Tongue (tissue), 2 donors: ENCODE measurements around the gene MSH2. TPM values are rescaled to one million over a fixed set of nuclear protein-coding genes. Genes with fewer than 3 reads are reported as not detected.
"Not testable (repeated sequence)": the region's sequence is repeated elsewhere in the genome, so short reads cannot be mapped to it uniquely, and the experiment has no call there.

Experiments
- DNase-seq: peaks from one replicate; pipeline ENCODE4 v3.0.0-alpha.2; 2015
- total RNA-seq: library from RNA; depleted of rRNA; stranded (reverse); fragments of >200 nt; gene quantifications from one replicate; pipeline ENCODE4 v1.2.3, GENCODE V29; 2014

Gene MSH2
- total RNA-seq, 1 donor from 2014 or later: 44.3 TPM

- DNase-seq: not testable (repeated sequence)
Measured at GRCh38 chr2:47407976-47408375, 5.0 kb downstream of the MSH2 start.

- DNase-seq: no peak
Measured at GRCh38 chr2:47414682-47415458, 11.9 kb downstream of the MSH2 start.

GRCh38 chr2:47420214-47420613 is 17.3 kb downstream of the MSH2 start:
- DNase-seq: no peak

GRCh38 chr2:47420683-47421082 is 17.7 kb downstream of the MSH2 start:
- not testable (repeated sequence) for DNase-seq

- DNase-seq: no peak
Measured at GRCh38 chr2:47422016-47422415, 19.1 kb downstream of the MSH2 start.

- DNase-seq: no peak
Measured at GRCh38 chr2:47422560-47422959, 19.6 kb downstream of the MSH2 start.

GRCh38 chr2:47426786-47427185 is 23.8 kb downstream of the MSH2 start:
- DNase-seq: no peak

GRCh38 chr2:47429795-47430194 is 26.8 kb downstream of the MSH2 start:
- no peak for DNase-seq

- DNase-seq: not testable (repeated sequence)
Measured at GRCh38 chr2:47433006-47433405, 30.1 kb downstream of the MSH2 start.

GRCh38 chr2:47433445-47433844 is 30.5 kb downstream of the MSH2 start:
- not testable (repeated sequence) for DNase-seq

GRCh38 chr2:47437287-47437686 is 34.3 kb downstream of the MSH2 start:
- DNase-seq: peak; percentile 64

- DNase-seq: no peak
Measured at GRCh38 chr2:47438106-47438505, 35.1 kb downstream of the MSH2 start.

- no peak for DNase-seq
Measured at GRCh38 chr2:47438783-47439182, 35.8 kb downstream of the MSH2 start.

GRCh38 chr2:47451790-47452189 is 48.8 kb downstream of the MSH2 start:
- no peak for DNase-seq

GRCh38 chr2:47452761-47453160 is 49.8 kb downstream of the MSH2 start:
- no peak for DNase-seq

GRCh38 chr2:47454818-47455217 is 51.9 kb downstream of the MSH2 start:
- not testable (repeated sequence) for DNase-seq

GRCh38 chr2:47455411-47455810 is 52.5 kb downstream of the MSH2 start:
- DNase-seq: no peak

GRCh38 chr2:47456851-47457250 is 53.9 kb downstream of the MSH2 start:
- no peak for DNase-seq

GRCh38 chr2:47457268-47457667 is 54.3 kb downstream of the MSH2 start:
- DNase-seq: no peak

GRCh38 chr2:47459021-47459420 is 56.1 kb downstream of the MSH2 start:
- no peak for DNase-seq

GRCh38 chr2:47460766-47461165 is 57.8 kb downstream of the MSH2 start:
- no peak for DNase-seq

GRCh38 chr2:47471429-47472116 is 68.6 kb downstream of the MSH2 start:
- DNase-seq: no peak

GRCh38 chr2:47479863-47480262 is 76.9 kb downstream of the MSH2 start:
- no peak for DNase-seq

GRCh38 chr2:47483191-47483590 is 80.2 kb downstream of the MSH2 start:
- DNase-seq: no peak
